H1 (cell line): Measurements from ENCODE around the gene ZBTB48.

ENCODE experiments used
- RAD21 ChIP-seq, 2 experiments: IDR thresholded peaks in 1 of 2; conservative IDR thresholded peaks in 1 of 2; 2 replicates each; pipeline ENCODE4 v1.6.1; 2011; ENCODE audit warnings: low read depth in 2 of 2, low read length in 2 of 2, improper control_type of control experiment in 1 of 2, inconsistent platforms in 1 of 2, mild to moderate bottlenecking in 1 of 2, moderate library complexity in 1 of 2
- SRF ChIP-seq: IDR thresholded peaks from 2 replicates; pipeline ENCODE4 v1.6.1; 2011; ENCODE audit warnings: mild to moderate bottlenecking, low read depth, low read length, moderate library complexity

DNA sequence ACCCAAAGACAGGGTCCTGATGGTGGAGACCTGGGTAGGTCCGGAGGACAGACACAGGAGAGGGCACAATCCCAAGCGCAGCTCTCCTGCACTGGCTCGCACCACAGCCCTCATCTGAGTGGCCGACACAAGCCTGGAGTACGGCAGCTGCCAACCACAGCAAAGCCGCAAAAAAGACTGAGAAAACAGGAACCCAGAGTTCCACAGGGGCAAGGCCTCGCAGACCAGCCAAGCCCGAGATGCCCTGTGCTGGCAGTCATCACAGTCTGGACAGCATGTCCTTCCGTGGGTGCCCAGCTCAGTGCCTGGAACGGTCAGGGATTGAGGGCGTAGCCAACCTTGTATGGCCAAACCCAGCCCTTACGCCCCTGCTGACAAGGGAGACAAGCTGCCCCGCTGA, 11.4 kb downstream of the ZBTB48 start:
- TF ChIP-seq RAD21 (IDR thresholded peaks at IDR 0.05 in 1 of 2, conservative IDR thresholded peaks at IDR 0.05 in 1 of 2; ENCODE audit: low read depth in 2 of 2, low read length in 2 of 2) (no peak), SRF (no peak)
